NCI-H1105 (cell line): ENCODE data around the gene ACSS3.
"Not testable (repeated sequence)": the region's sequence is repeated elsewhere in the genome, so short reads cannot be mapped to it uniquely, and the experiment has no call there.

Source experiments
- DNase-seq: peaks from one replicate; lab custom pipeline; 2025; lab: John Stamatoyannopoulos, UW

The ACSS3 gene

GRCh38 chr12:81167694-81168093, 89.8 kb downstream of the ACSS3 start:
- DNase-seq: no peak

GRCh38 chr12:81168445-81168844, 90.6 kb downstream of the ACSS3 start:
- no peak for DNase-seq

DNA sequence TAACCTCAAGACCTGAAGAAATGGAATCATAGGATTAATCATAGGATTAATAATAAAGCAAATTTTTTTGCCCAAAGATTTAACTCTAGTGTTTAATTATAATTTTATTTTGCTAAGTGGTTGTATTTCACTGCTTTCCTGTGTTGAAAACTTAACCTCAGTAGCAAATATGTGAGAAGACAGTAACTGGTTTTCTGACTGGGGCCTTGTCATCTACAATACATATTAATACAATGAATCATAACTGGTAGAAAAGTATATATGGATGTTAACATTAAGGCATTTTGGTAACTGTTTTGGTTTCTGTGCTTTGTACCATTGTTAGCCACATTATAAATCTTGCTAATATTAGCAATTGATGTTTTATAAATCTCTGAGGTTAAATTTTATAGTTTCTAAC, 92.2 kb downstream of the ACSS3 start:
- DNase-seq: no peak

- DNase-seq: no peak
Measured at GRCh38 chr12:81172851-81173250, 95.0 kb downstream of the ACSS3 start.

GRCh38 chr12:81174664-81175063, 96.8 kb downstream of the ACSS3 start:
- DNase-seq: no peak

GRCh38 chr12:81176796-81177195, 98.9 kb downstream of the ACSS3 start:
- DNase-seq: no peak

DNA sequence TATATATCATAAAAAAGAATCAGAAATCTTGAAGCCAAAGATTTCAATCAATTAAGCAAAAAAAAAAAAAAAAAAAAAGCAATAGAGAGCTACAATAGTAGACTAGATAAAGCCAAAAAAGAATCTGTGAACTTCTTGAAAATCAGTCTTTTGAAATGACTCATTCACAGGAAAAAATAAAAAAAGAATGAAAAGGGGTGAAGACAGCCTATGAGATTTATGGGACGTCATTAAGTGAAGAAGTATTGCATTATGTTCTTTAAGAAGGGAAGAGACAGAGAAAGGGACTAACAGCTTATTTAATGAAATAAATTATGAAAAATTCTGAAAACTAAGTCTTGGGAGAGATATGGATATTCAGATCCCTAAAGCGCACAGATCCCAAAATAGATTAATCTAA, 103.8 kb downstream of the ACSS3 start:
- DNase-seq: no peak

GRCh38 chr12:81187686-81188085, 109.8 kb downstream of the ACSS3 start:
- DNase-seq: no peak

GRCh38 chr12:81196595-81196994, 118.7 kb downstream of the ACSS3 start:
- DNase-seq: no peak

DNA sequence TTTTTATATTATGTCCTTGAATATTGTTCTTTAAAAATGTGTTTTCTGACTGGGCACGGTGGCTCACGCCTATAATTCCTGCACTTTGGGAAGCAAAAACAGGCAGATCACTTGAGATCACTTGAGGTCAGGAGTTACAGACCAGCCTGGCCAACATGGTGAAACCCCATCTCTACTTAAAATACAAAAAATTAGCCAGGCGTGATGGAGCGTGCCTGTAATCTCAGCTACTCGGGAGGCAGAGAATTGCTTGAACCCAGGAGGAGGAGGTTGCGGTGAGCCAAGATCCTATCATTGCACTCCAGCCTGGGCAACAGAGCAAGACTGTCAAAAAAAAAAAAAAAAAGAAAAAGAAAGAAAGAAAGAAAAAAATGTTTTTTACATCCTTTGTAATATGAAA, 122.7 kb downstream of the ACSS3 start:
- DNase-seq: not testable (repeated sequence)

DNA sequence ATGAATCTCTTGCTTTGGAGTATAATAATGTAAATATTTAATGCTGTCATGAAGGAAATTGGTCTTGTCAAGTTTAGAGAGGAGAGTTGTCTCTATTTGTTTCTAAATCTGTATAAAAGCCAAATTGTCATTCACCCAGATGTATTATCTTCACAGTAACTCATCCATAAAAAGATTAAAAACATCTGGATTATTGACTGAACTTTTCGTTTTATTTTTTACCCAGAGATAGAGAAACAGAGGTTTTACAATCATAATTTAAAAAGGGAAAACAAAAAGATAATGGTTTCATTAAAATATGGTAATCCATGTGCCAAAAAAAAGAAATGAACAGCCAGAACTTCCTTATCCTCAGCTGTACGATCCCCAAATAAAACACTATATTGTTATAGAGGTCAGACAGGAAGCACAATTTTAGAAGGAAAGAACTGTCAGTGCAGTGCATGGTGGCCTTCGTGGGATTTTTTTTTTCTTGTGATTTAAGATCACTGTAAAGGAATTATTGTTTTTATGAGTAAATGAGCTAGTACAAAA, 125.9 kb downstream of the ACSS3 start:
- no peak for DNase-seq

DNA sequence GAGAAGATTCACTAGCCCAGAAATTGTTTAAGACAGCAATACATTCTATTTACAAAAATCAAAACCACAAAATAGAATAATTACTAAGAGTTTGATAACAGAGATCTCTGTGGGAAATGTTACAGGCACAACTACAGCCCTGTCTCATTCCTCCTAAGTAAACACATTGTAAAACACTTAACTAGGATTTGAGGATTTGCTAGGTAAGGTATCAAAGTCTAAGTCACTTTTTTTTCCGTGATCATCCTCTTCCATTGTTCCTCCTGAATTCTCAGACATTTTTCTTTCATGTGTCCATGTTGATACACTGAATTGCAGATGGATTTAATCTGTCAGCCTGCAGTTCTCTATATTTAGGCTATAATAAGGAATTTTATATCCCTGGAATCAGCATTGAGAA, 127.5 kb downstream of the ACSS3 start:
- DNase-seq: no peak

GRCh38 chr12:81206429-81206828, 128.6 kb downstream of the ACSS3 start:
- no peak for DNase-seq

- no peak for DNase-seq
Measured at GRCh38 chr12:81207173-81207572, 129.3 kb downstream of the ACSS3 start.

GRCh38 chr12:81207664-81208063, 129.8 kb downstream of the ACSS3 start:
- no peak for DNase-seq

GRCh38 chr12:81208187-81208911, 130.5 kb downstream of the ACSS3 start:
- no peak for DNase-seq

GRCh38 chr12:81209012-81209411, 131.1 kb downstream of the ACSS3 start:
- DNase-seq: no peak

- not testable (repeated sequence) for DNase-seq
Measured at GRCh38 chr12:81209772-81210225, 131.9 kb downstream of the ACSS3 start.

- DNase-seq: no peak
Measured at GRCh38 chr12:81211306-81211705, 133.4 kb downstream of the ACSS3 start.

DNA sequence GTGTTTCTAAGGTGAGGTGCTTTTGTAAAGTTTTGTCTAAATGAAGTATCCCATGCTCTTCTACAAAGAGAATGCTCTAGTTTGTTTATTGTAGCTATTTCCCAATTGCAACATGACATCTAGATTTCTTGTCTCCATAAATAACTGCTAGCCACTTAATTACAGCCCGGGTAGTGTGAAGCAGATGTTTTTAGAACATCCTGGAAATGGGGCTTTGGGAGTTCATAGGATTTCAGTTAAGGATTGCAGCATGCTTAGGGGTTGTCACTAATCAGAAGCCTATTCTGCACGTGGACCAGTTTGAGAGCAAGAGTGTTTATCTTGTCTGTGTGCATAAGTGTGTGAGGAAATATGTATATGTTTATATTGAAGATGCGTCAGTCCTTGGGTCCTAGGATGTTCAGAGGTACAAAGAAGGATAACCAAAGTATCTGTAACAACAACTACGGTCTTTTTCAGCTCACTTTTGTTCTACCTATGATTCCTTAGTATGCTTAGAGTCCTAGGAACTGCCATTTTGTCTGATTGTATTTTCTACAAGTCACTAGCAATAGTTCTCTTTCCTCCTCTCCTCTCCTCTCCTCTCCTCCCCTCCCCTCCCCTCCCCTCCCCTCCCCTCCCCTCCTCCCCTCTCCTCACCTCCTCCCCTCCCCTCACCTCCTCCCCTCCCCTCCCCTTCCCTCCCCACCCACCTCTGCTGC, 135.3 kb downstream of the ACSS3 start:
- no peak for DNase-seq

- DNase-seq: no peak
Measured at GRCh38 chr12:81216739-81217138, 138.9 kb downstream of the ACSS3 start.

GRCh38 chr12:81221681-81222080, 143.8 kb downstream of the ACSS3 start:
- DNase-seq: no peak

- no peak for DNase-seq
Measured at GRCh38 chr12:81222846-81223592, 145.1 kb downstream of the ACSS3 start.
